Activated CD4-positive, alpha-beta T cell treated with anti-CD3 and anti-CD28 coated beads, Interleukin-10, Interleukin-2, amounts not matched to agents 100 ng/mL and 50 ng/mL, durations not matched to agents 16 hours and 8 hours (primary cell): ENCODE results near the gene PIMREG.

Source experiments
- DNase-seq: peaks from one replicate; pipeline ENCODE4 v3.0.0-alpha.2; 2020

PIMREG gene

GRCh38 chr17:6443692-6444570 is at the start of gene PIMREG:
PIMREG (plus strand) TSS chr17:6444455; CDS start chr17:6445111, 656 bp downstream.
- peak; percentile 94 for DNase-seq

DNA sequence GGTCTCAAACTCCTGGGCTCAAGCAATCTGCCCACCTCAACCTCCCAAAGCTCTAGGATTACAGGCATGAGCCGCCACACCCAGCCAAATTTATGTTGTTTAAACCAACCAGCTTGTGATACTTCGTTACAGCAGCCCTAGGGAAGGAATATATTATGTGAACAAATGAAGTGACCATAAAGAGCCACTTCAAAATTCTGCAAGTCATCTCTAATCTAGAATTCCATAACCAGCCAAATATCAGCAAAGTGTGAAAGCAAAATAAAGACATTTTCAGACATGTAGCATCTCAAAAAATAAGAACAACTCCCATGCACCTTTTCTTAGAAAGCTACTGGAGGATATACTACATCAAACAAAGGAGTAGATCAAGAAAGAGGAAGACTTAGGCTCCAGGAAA is 45.3 kb upstream of the PIMREG start:
- DNase-seq, result no peak

- no peak for DNase-seq
Measured at GRCh38 chr17:6402258-6402657, 42.0 kb upstream of the PIMREG start.

GRCh38 chr17:6408276-6408675 is 36.0 kb upstream of the PIMREG start:
- no peak for DNase-seq

DNA sequence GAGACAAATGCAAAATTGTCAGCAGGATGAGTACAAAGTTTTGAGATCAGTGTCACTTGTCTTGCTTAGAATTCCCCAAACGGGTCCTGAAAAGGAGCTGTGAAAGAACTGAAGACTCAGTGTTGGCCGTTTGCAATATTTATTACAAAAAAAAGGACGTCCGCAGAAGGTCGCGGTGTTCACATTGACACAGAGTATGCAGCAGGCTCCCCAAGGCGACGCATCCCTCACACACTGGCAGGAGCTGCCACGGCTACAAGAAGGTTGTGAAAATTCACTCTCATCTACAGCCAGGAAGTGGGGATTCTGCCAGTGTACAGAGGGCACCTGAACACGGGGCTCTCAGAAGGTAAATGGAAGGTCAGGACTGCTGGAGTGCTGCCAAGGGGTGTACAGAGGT is 35.5 kb upstream of the PIMREG start:
- DNase-seq, result no peak

DNA sequence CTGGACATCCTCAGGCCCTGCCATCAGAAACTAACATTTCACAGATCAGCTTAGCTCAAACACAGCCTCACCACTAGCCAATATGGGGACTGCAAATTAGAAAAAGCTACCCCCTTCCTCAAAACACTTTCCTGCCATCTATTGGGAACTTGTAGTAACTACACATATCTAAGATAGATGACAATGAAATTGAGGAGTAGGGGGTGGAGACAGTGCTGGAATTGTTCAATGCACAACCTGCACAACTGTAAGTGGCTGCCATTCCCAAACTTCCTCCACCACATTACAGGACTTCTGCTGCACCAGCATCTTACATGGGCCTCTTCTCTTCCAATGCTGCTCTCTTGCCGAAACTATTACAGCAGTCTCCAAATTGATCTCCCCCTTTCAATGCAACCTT is 31.2 kb upstream of the PIMREG start:
- DNase-seq, result peak; percentile 48

DNA sequence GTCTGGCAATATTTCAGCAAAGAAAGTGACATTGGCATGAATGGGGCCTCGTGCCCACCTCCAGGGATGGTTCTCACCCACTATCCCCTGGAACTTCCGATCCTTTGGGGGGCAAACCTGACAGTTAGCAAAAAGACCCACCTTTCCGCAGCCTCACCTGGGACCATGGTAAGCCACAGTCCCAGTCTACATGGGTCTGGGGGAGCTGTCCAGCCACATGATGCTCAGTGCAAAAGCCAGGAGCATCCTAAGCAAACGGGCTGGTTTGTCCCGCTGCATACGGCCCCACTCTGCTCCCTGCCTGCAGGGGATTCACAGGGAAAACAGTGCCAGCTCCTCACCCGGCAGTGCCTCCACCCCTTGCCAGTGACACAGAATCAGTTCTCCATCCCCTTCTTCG is 28.6 kb upstream of the PIMREG start:
- no peak for DNase-seq

- DNase-seq, result peak; percentile 9
Measured at GRCh38 chr17:6420173-6420641, 24.0 kb upstream of the PIMREG start.

- peak; percentile 75 for DNase-seq
Measured at GRCh38 chr17:6421700-6422604, 22.3 kb upstream of the PIMREG start.

- DNase-seq, result no peak
Measured at GRCh38 chr17:6422654-6423241, 21.5 kb upstream of the PIMREG start.

DNA sequence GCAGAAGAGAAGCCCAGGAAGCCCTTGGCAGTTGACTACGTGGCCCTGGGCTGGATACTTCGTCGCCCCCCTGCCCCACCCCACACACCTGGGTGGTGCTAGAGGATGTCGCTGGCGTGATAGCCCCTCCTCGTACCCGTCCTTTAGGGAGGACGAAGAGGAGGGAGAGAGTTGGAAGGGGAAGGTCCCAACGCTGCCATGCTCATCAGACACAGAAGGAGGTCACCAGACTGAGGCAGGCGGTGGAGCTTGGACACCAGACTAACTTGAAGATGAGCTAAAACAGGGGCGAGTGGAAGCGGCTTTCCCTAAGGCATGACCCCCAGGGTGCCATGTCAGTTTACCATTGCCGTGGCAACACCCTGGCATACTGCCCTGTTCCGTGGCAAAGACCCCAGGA is 20.3 kb upstream of the PIMREG start:
- DNase-seq, result no peak

GRCh38 chr17:6425407-6425806 is 18.8 kb upstream of the PIMREG start:
- DNase-seq, result no peak

DNA sequence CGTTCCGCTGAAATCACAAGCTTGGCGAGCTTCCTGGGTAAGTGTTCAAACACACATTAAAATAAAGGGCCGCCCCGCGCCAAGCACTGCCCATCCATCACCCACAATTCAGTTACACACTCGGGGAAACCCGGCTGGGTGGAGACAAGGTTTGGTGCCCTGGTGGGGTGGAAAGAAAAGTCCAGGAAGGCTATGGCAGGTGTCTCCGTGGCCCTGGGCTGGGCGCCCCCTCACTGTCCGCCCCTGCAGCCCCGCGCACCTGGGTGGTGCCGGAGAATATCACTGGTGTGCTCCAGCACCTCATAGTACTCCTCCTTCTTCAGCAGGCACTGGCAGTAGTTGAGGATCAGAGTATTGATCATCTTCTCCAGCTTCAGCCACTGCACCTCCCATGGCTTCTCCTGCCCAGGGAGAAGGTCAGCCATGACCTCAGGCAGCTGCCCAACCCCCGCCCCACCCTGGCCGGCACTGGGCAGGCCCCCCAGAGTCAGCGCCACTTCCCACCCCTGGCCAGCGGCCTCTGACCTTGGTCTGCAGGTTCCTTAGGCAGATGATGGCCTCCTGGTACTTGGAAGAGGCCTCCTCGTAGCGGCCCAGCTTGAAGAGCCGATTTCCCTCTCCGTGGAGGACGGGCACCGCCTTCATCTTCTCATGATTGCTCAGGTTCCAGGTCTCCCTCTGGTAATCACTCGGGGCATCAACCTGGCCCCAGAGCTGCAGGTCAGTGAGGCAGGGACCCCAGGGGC is 17.7 kb upstream of the PIMREG start:
- DNase-seq, result no peak

- peak; percentile 81 for DNase-seq
Measured at GRCh38 chr17:6427279-6427781, 16.9 kb upstream of the PIMREG start.

GRCh38 chr17:6428207-6428965 is 15.9 kb upstream of the PIMREG start:
- DNase-seq, result no peak

DNA sequence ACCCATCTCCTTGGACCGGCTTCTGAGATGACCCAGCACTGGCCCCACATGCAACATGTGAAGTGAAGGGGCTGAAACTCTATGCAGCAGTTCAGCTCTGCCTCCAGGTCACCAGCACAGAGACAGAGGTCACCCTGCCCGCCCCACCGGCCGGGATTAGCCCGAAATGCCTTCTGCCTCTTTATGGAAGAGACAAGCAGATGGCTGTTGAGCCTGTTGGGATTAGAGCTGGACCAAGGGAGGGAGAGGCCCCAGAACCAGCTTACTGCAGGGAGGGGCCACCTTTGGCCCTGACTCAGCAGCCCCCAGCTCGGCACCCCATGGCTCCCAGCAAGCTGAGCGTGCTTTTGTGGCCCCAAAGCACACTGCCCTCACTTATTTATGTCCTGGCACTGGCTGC is 15.0 kb upstream of the PIMREG start:
- DNase-seq, result no peak

DNA sequence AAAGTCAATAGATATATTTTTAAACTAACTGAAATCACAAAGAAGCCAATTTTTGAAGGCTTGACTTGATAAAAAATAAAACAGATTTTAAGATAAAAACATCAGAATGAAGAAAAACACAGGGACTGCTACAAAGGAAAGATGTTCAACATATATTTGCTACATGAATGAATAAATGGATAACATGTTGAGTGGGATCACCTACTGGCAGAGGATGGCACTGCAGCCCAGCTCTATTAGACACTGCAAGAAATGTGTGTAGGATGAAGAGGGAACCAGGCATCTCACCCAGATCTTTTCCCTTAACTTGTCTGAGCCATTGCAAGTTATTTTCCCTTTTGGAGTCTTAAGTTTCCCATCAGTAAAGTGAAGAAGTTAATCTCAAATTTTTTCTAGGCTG is 13.5 kb upstream of the PIMREG start:
- DNase-seq, result no peak

GRCh38 chr17:6435051-6435450 is 9.2 kb upstream of the PIMREG start, which contains the start of gene AIPL1:
AIPL1 (minus strand) TSS chr17:6435121; CDS start chr17:6435104, 17 bp downstream.
- DNase-seq, result no peak

- peak; percentile 69 for DNase-seq
Measured at GRCh38 chr17:6435968-6436367, 8.3 kb upstream of the PIMREG start.

- no peak for DNase-seq
Measured at GRCh38 chr17:6437466-6437865, 6.8 kb upstream of the PIMREG start.

DNA sequence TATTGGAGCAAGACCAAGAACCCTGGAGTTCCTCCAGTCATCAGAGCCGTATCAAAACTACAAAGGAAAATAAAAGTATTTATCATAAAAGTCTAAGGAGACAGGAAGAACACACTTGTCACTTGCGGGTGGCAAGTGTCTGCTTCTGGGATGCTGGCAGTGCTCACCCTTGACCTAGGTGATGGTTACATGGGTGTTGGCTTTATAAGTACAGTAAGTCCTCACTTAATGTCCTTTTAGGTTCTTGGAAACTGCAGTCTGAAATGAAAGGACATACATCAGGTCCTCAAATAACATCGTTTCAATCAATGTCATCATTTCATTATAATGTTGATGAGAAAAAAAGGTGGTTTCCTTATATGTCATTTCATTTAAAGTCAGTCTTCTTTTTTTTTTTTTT is 6.3 kb upstream of the PIMREG start:
- no peak for DNase-seq
